HL-60/S4 treated with phorbol 12-myristate 13-acetate at 8.2 ng/mL for 4 days and 3 days (cell line): ENCODE data around the gene MITF.

Experiments
- in situ Hi-C: fragments of 300-500 bp; cut with MboI; formaldehyde crosslinking; loops from 2 replicates; pipeline ENCODE4 v1.15.0; 2022; ENCODE audit warnings: low sequenced_read_pairs

MITF gene

DNA sequence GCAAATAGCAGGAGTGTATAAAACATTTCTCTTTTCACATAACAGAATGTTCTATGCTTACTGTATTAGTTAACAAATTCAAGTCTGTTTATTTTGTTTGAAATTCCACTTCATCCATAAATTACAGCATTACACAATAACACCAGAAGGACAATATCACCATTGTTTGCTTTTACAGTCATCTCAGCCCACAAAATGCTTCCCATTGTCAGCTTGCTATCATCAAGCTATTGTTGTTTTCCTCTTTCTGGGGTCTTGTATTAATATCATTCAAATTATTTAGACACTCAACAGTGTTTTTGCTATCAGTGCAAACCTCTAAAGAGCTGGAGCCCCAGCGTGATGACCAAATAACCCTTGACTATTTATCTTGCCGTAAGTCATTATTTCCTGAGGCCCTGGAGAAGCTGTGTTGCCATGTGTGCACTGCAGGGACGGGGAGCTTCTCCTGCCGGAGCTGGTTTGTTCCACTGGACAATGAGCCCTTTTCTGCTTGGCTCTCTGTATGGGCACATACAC, 261.4 kb downstream of the MITF start:
- in situ Hi-C loops: no loop called here

DNA sequence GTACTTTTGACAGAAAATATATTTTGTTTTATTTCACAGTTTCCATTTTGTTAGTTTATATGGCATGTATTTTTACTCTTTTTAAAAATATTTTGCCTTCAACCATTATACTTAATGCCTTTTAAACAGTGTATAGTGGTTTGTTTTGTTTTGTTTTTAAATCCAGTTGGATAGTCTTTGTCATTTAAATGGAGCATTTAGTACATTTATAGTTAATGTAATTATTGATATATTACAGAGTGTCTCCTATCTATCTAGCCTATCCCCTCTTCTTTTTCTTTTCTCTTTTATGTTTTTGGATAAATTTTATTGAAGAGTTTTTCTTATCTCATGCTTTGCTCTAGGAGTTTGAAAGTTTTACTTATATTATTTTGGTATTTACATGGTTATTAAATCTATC, 263.9 kb downstream of the MITF start:
- in situ Hi-C loops: no loop called here

DNA sequence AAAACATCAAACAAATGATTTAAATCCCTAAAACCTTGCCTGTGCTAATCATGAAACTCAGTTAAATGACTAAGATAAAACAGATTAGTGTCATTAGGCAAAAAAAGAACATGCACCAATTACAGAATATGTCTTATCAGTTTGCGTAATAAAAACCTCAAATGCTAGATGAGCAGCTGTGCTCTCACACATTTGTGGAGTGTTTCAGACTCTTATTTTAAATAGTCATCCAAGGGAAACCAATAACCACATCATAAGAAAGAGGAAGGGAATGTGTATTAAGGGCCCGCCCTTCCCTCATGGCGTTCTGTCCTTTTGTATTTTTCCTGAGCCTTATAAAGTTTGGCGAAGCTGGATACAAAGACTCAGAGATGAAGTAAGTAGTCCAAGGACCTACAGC, 266.8 kb downstream of the MITF start:
- in situ Hi-C loops: no loop called here

DNA sequence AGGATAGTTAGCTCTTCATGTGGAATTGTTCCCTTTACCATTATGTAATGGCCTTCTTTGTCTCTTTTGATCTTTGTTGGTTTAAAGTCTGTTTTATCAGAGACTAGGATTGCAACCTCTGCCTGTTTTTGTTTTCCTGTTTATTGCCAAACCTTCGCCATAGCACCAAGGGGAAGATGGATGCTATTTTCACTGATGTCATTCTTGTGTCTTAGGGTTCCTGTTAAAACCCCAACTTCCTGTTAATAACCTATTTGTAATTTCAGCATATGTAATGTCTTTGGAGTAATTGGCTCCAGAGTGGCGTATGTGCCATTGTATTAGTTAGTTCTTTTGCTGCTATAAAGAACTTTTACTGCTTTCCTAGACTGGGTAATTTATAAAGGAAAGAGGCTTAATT, 271.1 kb downstream of the MITF start:
- in situ Hi-C loops: no loop called here

DNA sequence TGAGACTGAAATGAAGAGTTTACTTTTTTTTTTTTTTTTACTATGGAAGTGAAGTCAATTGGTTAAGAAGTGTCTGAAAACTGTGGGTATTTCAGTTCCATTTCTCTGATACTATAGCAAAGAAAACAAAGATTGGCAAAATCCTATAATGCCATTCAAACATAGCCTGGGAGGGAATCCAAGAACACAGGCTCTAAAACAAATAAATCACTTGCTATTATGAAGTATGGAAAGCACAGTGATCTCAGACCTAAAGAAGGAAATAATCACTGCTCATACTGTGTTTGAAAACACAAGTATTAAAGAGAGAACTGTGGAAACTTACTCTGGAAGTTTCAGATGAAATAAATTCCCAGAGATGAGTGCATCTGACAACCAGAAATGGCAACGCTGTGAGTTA, 272.3 kb downstream of the MITF start:
- in situ Hi-C loops: no loop called here
